GM19240 (cell line): ENCODE measurements around the gene ZDHHC20.

Experiments used
- DNase-seq: peaks from one replicate; pipeline ENCODE4 v3.0.0; 2011; ENCODE audit warnings: low spot score; ENCODE audit not compliant: insufficient read length

ZDHHC20 gene, protein sequence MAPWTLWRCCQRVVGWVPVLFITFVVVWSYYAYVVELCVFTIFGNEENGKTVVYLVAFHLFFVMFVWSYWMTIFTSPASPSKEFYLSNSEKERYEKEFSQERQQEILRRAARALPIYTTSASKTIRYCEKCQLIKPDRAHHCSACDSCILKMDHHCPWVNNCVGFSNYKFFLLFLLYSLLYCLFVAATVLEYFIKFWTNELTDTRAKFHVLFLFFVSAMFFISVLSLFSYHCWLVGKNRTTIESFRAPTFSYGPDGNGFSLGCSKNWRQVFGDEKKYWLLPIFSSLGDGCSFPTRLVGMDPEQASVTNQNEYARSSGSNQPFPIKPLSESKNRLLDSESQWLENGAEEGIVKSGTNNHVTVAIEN

DNA sequence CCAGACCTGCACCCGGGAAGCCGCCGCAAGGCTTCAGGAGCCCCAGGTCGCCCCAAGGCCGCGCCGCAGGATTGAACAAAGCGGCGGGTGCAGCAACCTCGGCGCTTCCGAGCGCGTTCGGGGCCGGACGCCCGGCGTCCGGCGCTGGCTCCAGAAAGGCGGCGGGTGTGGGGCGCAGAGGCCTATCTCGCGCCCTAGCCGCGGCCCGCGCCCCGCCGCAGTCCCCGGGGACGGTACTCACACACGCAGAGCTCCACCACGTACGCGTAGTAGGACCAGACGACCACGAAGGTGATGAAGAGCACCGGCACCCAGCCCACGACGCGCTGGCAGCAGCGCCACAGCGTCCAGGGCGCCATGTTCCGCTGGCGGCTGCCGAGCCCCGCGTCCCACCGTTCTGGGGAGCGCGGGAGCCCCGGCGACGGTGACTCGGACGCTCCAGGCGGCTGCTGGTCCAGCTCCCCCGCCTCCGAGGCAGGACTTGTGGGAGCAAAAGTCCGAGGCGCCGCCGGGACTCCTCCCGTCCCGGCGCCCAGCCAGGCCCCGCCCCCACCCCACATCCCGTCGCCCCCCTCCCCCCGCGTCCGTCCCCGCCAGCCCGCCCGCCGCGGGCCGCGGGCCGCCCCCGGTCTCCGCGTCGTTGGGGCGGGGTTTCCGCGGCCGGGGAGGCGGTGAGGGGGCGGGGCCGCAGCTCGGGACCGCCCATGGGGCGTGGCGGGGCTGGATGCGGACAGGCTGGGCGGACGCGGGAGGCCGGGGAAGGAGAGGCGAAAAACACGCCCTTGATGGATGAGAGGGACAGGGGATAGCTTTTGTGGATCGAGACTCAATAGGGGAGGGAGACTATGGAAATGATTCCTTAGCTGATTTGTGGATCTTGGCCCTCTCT lies at the start of gene ZDHHC20:
Gene ZDHHC20, minus strand, starts transcription at position 491 of the 889 bp plus-strand sequence. Its CDS starts 132 bp downstream, at position 359.
- peak; percentile 76 for DNase-seq

DNA sequence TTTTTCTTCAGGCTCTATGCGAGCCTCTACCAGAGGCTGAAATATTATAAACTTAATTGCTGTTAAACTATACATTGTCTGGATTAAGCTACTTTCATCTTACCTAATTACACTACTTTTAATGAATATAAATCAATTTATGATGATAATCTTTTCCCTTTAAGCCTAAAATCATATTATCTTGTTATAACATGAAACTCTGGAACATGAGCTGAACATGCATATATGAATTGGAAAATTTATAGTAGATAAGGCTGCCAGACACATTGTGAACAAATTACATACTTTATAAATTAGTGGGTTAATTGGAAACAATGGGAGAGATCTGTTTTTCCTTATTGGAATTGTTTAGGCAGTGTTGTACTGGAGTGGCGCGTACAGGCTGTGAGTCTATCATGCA lies 45.3 kb upstream of the ZDHHC20 start:
- DNase-seq, result no peak

DNA sequence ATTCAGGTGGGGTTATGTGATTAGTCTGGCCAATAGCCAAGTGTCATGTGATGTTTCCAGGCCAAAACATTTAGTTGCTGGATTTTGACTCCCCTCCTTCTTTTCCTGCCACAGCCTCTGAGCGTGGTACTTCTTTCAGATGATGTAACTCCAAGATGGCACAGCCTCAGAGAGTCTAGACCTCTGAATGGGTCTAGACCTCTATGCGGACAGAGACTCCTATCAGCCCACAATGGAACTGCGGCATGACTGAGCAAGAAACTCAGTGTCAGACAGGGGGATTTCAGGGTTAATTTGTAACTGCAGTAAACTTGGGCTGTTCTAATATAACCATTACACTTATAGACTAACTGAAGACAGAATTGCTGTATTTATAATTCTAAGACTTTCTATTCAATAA lies 42.6 kb upstream of the ZDHHC20 start:
- no peak for DNase-seq

DNA sequence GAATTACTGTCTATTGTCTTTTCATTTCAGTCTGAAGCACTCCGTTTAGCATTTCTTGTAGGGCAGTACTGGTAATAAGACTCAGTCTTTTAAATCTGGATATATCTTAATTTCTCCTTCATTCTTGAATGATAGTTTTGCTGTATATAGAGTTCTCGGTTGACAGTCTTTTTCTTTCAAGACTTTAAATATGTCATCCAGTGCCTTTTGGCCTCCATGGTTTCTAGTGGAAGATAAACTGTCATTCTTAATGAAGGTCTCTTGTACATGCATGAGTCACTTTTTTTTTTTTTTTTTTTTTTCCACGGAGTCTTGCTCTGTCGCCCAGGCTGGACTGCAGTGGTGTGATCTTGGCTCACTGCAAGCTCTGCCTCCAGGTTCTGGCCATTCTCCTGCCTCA lies 27.2 kb upstream of the ZDHHC20 start:
- DNase-seq, result no peak

DNA sequence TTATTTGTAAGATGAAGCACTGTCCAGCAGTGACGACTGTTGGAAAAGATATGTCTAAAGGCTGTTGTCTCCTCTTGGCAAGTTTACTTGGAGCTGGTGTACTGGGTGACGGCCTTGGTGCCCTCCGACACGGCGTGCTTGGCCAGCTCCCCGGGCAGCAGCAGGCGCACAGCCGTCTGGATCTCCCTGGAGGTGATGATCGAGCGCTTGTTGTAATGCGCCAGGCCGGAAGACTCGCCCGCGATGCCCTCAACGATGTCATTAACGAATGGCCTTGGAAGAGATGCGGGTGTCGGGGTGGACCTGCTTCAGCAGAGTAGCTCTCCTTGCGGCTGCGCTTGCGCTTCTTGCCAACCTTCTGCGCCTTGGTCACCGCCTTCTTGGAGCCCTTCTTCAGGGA lies 24.6 kb upstream of the ZDHHC20 start:
- DNase-seq, result no peak

DNA sequence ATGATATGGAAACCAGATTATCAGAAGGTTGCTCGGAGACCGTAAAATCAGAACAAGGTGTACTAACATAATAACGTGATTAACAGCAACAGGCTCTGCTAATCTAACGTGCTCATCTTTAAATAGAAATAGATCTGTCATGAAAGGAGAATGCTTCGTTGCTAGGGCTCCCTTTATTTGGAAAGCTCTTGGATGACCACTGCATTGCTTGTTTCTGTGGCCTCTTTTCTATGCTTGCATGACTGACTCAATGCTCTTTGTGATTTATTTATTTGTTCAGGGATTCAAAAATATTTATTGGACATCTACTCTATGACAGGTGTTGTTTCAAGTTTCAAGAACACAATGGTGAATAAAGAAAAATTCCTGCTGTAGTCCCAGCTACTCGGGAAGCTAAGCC lies 22.3 kb upstream of the ZDHHC20 start:
- DNase-seq, result no peak

DNA sequence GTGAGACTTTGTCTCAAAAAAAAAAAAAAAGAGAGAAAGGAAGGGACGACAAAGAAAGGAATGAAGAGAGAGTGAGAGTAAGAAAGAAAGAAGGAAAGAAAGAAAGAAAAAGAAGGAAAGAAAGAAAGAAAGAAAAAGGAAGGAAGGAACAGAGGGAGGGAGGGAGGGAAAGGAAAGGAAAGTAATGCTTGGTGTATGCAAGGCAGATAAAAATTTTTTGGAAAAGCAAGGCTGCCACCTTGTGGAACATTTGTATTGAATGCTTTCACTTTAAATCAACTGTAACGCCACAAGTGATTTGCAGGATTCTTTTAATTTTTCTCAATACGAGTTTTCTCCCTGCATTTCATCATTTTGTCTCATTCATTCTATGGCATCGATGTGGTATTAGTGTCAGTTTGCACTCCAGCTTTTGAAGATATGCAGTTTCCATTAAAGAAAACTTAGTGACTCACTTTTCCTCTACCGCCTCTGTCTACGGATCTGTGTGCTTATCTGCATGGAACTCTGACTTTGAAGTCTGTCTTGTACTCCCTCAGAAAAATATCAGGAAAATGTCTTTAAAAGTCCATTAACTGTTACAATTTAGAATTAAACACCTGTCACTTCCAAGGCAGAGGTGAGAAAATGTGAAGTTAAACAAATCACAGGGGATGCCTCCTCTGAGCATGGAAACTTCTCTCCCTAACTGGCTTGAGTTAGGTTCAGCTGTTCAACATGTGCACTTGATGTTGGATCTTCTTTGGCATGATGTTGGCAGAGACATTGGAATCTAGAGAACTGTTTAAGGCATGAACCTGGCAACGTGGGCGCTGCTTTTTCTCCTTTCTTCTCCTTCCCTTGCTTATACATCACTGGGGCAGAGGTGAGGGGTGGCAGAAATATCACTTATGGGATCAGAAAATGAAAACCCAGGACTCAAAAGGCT lies 20.0 kb upstream of the ZDHHC20 start:
- DNase-seq, result peak; percentile 17

DNA sequence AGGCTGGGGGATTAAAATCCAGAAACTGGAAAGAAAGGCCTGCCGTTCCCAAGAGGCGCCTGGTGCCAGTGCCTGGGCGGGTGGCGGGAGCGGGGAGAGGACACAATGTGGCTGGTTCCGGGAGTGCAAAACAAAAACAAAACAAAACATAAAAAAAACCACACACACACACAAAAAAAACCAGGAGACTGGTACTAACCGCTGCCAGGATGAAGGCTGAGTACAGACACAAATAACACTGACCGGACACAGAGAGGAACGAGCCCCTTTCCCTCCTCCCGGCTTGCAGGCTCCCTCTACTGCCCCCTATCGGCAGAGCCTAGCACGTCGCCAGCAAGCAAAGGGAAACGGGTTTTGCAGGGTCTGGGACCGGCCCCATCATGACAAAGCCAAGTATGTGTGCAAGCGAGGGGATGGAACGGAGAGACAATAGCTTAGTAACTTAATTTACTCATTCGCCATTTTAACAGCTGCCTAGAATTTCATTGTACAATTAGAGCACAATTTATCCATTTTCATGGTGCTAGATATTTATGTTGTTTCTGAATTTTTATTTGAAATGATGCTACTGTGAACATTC lies 17.9 kb upstream of the ZDHHC20 start:
- peak; percentile 42 for DNase-seq

DNA sequence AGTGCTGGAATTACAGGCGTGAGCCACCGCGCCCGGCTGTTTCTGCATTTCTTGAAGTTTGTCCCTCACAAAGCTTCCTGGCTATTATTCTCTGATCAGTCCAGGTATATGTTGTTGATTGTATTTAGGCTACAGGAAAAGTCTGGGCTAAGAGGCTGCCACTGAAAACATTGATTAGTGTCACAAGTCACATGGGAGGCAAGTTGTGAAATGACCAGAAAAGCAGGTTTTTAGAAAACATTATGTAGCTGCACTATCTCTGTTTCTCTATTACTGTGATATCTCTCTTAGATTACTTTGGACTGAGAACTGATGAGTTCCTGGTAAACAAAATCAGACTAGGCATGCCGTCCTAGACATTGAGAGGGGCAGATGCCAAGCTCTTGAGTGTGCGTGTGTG lies 16.0 kb upstream of the ZDHHC20 start:
- no peak for DNase-seq

DNA sequence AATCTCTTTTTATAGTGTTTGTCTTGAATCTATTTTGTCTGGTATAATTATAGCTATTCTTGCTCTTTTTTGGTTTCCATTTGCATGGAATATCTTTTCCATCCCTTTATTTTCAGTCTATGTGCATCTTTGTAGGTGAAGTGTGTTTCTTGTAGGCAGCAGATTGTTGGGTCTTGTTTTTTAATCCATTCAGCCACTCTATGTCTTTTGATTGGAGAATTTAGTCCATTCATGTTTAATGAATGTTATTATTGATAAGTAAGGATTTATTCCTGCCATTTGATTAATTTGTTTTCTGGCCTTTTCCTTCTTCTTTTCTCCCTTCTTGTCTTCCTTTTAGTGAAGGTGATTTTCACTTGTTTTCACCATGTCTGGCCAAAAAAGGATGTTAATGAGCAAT lies 11.7 kb upstream of the ZDHHC20 start:
- DNase-seq, result no peak

DNA sequence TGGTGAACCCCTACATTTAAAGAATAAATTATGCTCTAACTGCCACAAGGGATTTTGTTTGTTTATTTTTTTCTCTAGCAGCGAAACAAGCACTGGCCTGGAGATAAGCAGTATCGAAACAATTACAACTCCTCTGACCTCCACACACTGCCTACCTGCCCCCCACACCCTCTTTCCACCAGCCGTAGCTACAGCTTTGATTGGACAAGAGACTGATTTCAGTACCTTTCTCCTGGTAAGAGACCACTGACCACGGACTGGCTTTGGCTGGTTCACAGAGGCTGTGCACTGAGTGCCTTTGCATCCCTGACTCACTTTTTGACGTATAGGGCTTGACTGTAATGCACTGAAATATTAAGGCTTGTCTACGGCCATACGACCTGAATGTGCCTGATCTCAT lies 7.4 kb upstream of the ZDHHC20 start:
- no peak for DNase-seq

DNA sequence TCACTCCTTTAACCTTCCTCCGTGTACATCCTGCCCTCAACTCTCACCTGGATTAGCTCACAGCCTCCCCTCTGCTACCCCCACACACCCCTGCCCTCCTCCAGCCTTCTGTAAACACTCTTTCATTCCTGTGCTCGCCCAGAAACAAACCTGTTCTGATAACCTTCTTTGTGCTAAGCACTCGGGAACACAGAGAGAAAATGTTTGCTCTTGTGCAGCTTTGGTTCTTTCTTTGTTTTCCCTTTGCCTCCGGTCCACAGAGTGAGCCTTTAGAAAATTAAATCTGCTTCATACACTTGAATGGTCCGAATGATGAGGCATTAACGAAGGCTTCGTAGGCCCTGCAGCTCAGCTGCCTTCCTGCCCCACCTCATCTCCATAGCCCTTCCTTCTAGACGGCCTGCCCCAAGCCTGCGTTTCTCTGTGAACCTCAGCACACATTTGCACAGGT lies 6.6 kb upstream of the ZDHHC20 start:
- DNase-seq, result no peak

DNA sequence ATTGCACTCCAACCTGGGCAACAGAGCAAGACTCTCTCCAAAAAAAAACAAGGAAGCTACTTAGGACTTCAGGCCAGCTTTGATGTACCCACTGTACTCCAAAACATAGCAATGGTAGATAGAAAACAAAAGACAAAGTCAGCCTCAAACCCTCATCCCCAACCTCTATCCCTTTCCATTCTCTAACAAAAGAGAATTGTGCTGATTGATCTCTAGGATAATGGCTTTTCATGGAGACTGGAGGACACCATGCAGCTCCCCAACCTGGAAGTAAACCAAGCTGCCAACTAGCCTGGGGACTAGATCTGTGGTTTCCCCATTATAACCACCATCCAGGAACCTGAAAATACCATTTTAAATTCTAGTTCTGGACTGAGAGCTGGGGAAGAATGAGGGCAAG lies 4.3 kb upstream of the ZDHHC20 start:
- no peak for DNase-seq

DNA sequence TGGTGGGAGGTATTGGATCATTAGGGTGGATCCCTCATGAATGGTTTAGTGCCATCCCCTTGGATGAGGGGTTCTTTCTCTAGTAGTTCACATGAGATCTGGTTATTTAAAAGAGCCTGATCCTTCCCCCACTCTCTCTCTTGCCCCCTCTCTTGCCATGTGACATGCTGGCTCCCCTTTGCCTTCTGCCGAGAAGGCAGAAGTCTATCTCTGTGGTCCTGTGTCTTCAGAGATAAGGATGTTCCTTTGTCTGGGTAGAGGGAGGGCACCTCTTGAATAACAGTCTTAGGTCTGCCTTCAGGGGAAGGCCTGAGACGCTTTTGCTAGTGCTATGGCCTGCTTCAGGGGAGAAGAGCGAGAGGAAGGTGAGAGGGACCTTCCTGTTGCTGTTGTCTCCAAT lies 2.0 kb upstream of the ZDHHC20 start:
- DNase-seq, result no peak

DNA sequence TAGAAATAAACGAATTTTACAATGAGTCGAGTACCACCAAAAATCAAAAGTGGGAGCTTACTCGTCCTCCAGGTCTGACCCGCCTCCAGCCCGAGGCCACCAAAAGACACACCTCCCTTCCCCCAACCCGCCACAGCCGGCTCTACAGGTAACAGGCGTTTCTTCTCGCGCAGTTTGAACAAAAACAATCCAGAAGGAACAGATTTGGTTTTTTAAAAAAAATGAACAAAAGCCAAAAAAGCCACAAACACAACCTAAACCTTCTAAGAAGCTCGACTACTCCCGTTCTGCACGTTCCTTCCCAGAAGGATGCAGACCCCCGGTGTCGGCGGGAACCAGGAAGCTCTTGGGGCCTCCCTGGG lies 671 bp downstream of the ZDHHC20 start:
- DNase-seq, result peak; percentile 28

DNA sequence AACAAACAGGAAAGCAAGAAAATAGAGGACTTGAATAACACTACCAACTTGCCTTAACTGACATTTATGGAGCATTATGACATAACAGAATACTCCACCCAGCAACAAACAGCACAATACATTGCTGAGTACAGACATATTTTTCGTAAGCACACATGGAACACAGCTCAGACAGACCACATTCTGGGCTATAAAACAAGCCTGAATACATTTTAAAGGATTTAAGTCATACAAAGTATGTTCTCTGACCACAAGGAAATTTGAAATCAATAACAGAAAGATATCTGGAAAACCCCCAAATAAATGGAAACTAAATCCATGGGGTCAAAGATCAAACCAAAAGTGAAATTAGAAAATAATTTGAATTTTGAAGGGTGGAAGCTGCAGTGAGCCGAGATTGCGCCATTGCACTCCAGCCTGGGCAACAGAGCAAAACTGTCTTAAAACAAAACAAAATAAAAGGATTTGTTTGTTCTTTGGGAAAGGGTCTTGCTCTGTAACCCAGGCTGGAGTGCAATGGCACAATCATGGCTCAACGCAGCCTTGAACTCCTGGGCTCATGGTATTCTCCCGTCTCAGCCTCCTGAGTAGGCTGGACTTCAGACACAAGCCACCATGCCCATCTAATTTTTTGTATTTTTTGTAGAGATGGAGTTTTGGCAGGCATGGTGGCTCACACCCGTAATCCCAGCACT lies 5.6 kb downstream of the ZDHHC20 start:
- no peak for DNase-seq

DNA sequence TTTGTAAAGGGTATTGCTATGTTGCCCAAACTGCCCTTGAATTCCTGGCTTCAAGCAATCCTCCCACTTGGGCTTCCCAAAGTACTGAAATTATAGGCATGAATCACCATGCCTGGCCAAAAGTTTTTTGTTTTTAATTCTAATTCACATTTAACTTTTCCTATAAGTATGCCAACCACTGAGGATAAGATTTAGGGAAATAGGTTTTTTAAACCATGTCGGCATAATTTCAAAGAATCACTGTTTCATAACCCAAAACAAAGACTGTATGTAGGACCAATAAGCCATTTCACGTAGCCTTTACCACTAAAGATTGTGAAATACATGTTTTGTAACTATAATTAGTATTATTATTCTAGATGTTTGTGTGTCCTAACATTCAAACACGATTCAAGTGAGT lies 8.2 kb downstream of the ZDHHC20 start:
- no peak for DNase-seq

DNA sequence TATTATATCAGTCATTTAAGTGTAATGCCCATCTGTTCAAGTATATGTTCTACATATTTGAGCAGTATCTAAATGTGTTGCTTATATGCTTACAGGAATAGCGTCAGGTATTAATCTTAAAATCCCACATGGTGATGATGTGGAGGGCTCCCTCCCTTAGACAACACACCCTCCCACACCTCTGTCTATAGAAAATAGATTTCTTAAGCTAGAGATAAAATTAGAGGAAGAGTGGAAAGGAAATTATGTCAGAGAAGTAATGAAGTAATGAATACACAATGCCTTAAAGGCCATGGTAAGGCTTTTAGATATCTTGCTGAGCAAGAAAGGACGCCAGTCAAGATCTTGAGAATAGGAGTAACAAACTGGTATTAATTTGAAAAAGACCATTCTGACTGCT lies 12.4 kb downstream of the ZDHHC20 start:
- DNase-seq, result no peak

DNA sequence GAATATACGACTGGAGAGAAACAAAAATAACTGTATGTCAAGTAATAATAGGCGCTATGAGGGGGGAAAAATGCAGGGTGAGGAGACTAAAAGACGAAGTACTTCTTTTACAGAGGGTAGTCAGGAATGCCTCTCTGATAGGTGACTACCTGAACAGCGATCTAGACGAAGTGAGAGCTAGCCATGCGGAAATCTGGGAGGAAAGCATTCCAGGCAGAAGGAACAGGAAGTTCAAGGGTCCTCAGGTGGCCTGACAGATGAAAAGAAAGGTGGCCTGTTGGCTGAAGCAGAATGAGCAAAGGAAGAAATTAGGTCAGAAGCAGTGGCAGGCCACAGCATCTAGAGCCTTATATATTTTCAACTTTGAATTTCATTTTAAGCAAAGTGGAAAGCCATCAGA lies 13.3 kb downstream of the ZDHHC20 start:
- no peak for DNase-seq

DNA sequence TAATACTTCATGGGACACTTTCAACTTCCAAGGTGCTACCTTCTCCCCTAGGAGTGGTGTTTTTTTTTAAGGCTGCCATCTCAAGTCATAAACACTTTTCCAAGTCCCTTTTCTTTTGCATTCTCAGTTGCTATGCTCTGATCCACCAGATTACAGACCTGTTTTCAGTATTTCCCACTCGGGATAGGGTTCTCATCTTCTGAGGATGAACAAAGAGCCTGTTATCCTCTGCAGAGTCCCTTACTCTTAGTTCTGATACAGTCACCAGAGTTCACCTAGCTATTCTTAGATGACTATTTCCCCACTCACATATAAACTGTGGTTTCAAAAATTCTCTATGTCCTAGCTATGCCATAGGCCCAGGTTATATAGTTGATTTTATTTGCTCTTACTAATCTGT lies 15.9 kb downstream of the ZDHHC20 start:
- no peak for DNase-seq

DNA sequence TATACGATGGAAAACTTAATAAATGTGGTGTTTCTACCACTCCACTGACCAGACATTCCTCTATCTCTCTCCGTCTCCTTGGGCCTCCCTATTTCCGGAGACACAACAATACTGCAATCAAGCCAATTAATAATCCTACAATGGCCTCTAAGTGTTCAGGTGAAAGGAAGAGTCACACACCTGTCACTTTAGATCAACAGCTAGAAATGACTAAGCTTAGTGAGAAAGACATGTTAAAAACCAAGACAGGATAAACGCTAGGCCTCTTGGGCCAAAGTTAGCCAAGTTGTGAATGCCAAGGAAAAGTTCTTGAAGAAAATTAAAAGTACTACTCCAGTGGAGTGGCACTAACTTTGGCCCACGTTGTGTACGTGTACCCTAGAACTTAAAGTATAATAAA lies 22.5 kb downstream of the ZDHHC20 start:
- DNase-seq, result no peak
